ENCODE results near the gene ITGA2. TPM values are rescaled to one million over a fixed set of nuclear protein-coding genes. Genes with fewer than 3 reads are reported as not detected.

The ITGA2 gene
- total RNA-seq, 2 experiments from 2014 or later, result 2.2 to 2.3 TPM

DNA sequence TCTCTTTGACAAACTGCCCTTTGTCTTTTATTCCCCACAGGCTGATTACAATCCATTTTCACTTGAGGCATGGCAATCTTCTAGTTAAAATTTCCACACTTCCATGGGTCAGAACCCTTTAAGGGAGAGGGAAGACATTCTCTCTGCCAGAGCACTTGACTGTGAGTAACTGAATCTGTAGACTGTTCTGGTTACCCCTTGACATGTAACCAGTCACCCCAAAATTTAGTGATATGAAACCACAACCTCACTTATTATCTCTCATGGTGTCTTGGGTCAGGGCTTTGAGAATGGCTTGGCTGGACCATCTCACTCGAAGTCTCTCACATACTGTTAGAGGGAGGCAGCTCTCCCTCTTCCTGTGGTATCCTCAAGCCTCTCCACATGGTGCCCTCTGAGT lies 14.0 kb downstream of the ITGA2 start:
- H3K9me3 Mint-ChIP-seq, result no peaks in the 10 kb centered on the region
- ChIA-PET CTCF (no interaction called here), POLR2A (no interaction called here)
- H3K27ac Mint-ChIP-seq, result no peak overlapping the region
- no peak overlapping the region for H3K4me3 Mint-ChIP-seq
- H3K27me3 Mint-ChIP-seq, result no peaks in the 10 kb centered on the region
- intact Hi-C loops (cut with micrococcal nuclease), result no loop called here
- H3K4me1 Mint-ChIP-seq (ENCODE audit: low read depth), result peaks cover 41% of the 10 kb centered on the region
- no peaks in the 10 kb centered on the region for H3K36me3 Mint-ChIP-seq
- DNase-seq, result no peak

- ChIA-PET POLR2A (no interaction called here), CTCF (interaction anchor here (0.9 to 1.3 kb wide), 2 partner anchors 29 to 82 kb away, joined by 3 to 5 read pairs; no protein-coding TSS in a partner anchor)
Observed at GRCh38 chr5:53006911-53007890, 18.0 kb downstream of the ITGA2 start.

DNA sequence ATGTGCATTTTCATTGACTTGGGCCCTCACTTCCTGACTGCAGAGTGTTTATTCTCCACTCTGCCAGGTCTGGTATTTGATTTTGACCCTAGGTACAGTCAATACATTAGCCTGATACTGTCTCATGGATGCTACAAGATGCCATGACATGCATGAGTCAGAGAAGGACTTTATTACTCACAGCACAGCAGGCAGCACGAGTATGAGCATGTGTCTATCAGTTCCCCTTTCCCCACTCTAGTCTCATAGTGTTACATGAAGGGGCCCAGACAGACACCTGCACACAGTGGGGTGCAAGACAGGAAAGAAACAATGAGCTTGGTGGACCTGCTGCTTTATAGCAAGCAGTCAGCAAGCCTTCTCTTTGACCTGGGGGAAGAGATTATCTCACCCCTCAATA lies 19.6 kb downstream of the ITGA2 start:
- intact Hi-C loops (cut with micrococcal nuclease), result loop anchor here (1.0 to 5.0 kb wide), 7 partner anchors 20 to 1709 kb away; partner anchors contain the start of gene MOCS2
- Mint-ChIP-seq H3K4me3 (no peak overlapping the region), H3K36me3 (no peaks in the 10 kb centered on the region), H3K9me3 (no peaks in the 10 kb centered on the region), H3K27me3 (peaks cover 4% of the 10 kb centered on the region), H3K4me1 (ENCODE audit: low read depth) (peaks cover 61% of the 10 kb centered on the region), H3K27ac (peak overlapping the region; percentile 55)
- ChIA-PET CTCF (interaction anchor here (0.6 to 2.2 kb wide), 5 partner anchors 23 to 81 kb away, joined by 3 to 6 read pairs (median 3); no protein-coding TSS in a partner anchor), POLR2A (interaction anchor here (0.6 to 1.4 kb wide), 3 partner anchors 15 to 80 kb away, joined by 3 to 4 read pairs (median 4); no protein-coding TSS in a partner anchor)
- DNase-seq, result peak; percentile 73

More at GRCh38 chr5:53006911-53007890, 18.0 kb downstream of the ITGA2 start:
- Mint-ChIP-seq H3K4me1 (ENCODE audit: low read depth) (peaks cover 61% of the 10 kb centered on the region), H3K36me3 (no peaks in the 10 kb centered on the region), H3K9me3 (no peaks in the 10 kb centered on the region), H3K4me3 (no peak overlapping the region), H3K27ac (no peak overlapping the region), H3K27me3 (no peaks in the 10 kb centered on the region)
- intact Hi-C loops (cut with micrococcal nuclease), result loop anchor here (5.0 kb wide), 2 partner anchors 205 to 1710 kb away; no protein-coding TSS in a partner anchor
- DNase-seq, result no peak

DNA sequence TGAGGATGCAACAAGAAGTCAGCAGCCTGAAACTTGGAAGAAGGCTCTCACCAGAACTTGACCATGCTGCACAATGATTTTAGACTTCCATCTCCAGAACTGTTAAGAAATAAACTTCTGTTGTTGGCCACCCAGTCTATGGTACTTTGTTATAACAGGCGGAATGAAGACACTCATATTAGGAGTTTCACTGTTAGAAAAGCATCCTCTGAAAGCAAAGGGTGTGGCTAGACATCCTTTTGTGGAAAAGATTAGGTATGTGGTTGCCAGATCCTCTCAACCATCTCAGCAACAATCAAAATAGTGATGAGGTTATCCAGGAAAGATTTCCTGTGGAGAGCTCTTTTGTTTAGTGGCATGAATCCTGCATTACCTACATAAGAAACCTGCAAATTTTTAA lies 20.7 kb downstream of the ITGA2 start:
- Mint-ChIP-seq H3K27me3 (peaks cover 4% of the 10 kb centered on the region), H3K4me3 (no peak overlapping the region), H3K36me3 (no peaks in the 10 kb centered on the region), H3K9me3 (no peaks in the 10 kb centered on the region), H3K27ac (no peak overlapping the region), H3K4me1 (ENCODE audit: low read depth) (peaks cover 59% of the 10 kb centered on the region)
- POLR2A ChIA-PET, result interaction anchor here (1.4 kb wide), 1 partner anchor 14 kb away, joined by 3 read pairs; no protein-coding TSS in a partner anchor
- intact Hi-C loops (cut with micrococcal nuclease), result loop anchor here (5.0 kb wide), 2 partner anchors 208 to 1707 kb away; no protein-coding TSS in a partner anchor
- no peak for DNase-seq
- CTCF ChIA-PET, result interaction anchor here (0.7 to 2.2 kb wide), 3 partner anchors 25 to 79 kb away, joined by 3 to 6 read pairs (median 4); no protein-coding TSS in a partner anchor

DNA sequence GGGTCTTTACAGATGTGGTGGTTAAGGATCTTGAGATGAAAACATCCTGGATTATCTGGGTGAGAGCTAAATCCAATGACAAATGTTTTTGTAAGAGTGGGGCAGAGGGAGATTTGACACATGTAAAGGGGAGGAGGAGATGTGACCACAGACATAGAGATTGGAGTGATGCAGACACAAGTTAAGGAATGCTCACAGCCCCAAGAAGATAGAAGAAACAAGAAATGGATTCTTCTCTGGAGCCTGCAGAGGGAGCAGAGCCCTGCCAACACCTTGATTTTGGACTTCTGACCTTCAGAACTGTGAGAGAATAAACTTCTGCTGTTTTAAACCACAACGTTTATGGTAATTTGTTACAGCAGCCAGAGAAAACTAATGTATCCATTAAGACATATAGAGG lies 21.7 kb downstream of the ITGA2 start:
- Mint-ChIP-seq H3K4me3 (no peak overlapping the region), H3K36me3 (no peaks in the 10 kb centered on the region), H3K27ac (no peak overlapping the region), H3K9me3 (no peaks in the 10 kb centered on the region), H3K27me3 (peaks cover 4% of the 10 kb centered on the region), H3K4me1 (ENCODE audit: low read depth) (peaks cover 60% of the 10 kb centered on the region)
- DNase-seq, result no peak
- POLR2A ChIA-PET, result interaction anchor here (0.6 kb wide), 1 partner anchor 1402 kb away, joined by 4 read pairs; no protein-coding TSS in a partner anchor
- CTCF ChIA-PET, result no interaction called here
- intact Hi-C loops (cut with micrococcal nuclease), result no loop called here

- no peaks in the 10 kb centered on the region for H3K9me3 Mint-ChIP-seq
- DNase-seq, result no peak
- ChIA-PET CTCF (no interaction called here), POLR2A (no interaction called here)
- H3K36me3 Mint-ChIP-seq, result no peaks in the 10 kb centered on the region
- peaks cover 59% of the 10 kb centered on the region for H3K4me1 Mint-ChIP-seq (ENCODE audit: low read depth)
- H3K27me3 Mint-ChIP-seq, result peaks cover 4% of the 10 kb centered on the region
- intact Hi-C loops (cut with micrococcal nuclease), result no loop called here
- no peak overlapping the region for H3K4me3 Mint-ChIP-seq
- no peak overlapping the region for H3K27ac Mint-ChIP-seq
Observed at GRCh38 chr5:53011233-53011632, 22.1 kb downstream of the ITGA2 start.

- Mint-ChIP-seq H3K4me3 (no peak overlapping the region), H3K4me1 (ENCODE audit: low read depth) (peaks cover 34% of the 10 kb centered on the region), H3K36me3 (no peaks in the 10 kb centered on the region), H3K9me3 (no peaks in the 10 kb centered on the region), H3K27me3 (peaks cover 6% of the 10 kb centered on the region), H3K27ac (no peak overlapping the region)
- POLR2A ChIA-PET, result interaction anchor here (1.2 kb wide), 1 partner anchor 18 kb away, joined by 3 read pairs; no protein-coding TSS in a partner anchor
- no peak for DNase-seq
- intact Hi-C loops (cut with micrococcal nuclease), result loop anchor here (1.0 kb wide), 1 partner anchor 9 kb away; no protein-coding TSS in a partner anchor
- CTCF ChIA-PET, result interaction anchor here (1.0 kb wide), 1 partner anchor 18 kb away, joined by 3 read pairs; no protein-coding TSS in a partner anchor
Observed at GRCh38 chr5:53013857-53014256, 24.7 kb downstream of the ITGA2 start.

DNA sequence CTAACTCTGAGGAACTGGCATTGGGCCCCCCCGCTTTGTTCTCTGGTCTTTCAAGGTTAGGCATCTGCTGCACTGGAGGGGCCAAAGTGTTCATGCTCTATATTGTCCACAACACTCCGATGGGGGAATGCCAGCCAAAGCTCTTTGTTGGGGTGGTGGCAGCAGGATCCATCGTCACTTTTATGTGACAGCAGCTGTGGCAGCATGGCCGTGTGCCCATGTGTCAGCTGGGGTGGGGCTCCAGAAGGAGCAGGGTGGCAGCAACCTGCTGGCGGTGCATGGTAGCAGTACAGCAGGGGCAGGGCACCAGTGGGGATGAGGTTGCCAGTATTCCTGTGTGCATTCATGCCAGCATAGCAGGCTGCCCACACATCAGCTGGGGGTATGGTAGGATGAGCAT lies 28.2 kb downstream of the ITGA2 start:
- H3K27ac Mint-ChIP-seq, result no peak overlapping the region
- H3K36me3 Mint-ChIP-seq, result no peaks in the 10 kb centered on the region
- H3K4me3 Mint-ChIP-seq, result no peak overlapping the region
- ChIA-PET CTCF (no interaction called here), POLR2A (no interaction called here)
- peaks cover 15% of the 10 kb centered on the region for H3K4me1 Mint-ChIP-seq (ENCODE audit: low read depth)
- no peaks in the 10 kb centered on the region for H3K9me3 Mint-ChIP-seq
- DNase-seq, result no peak
- H3K27me3 Mint-ChIP-seq, result peaks cover 6% of the 10 kb centered on the region
- intact Hi-C loops (cut with micrococcal nuclease), result no loop called here

DNA sequence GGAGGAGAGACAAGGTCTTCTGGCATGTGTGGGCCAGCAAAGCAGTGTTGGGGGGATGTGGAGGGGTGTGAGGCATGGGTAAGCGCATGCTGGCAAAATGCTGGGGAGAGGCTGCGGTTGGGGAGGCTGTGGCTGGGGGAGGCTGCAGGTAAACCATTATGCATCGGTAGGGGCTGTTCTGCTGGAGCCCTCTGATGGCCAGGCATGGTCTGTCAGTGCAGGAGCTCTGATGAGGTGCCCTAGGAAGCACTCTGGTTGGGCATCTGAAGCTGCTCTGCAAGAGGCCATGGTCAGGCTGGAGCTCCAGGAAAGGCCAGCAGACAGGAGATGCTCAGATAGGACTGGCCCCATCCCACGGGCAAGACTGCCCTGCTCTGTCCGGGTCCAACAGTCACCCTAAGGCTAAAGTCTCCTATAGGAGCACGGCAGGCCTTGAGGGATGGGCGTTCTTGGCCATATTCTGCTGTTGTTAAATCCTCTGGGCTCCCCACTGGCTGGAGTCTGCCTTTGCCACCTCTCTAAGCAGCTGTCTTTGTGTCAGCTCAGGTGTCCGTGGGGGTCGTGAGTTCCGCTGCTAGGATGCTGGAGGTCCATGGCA lies 28.7 kb downstream of the ITGA2 start:
- Mint-ChIP-seq H3K36me3 (no peaks in the 10 kb centered on the region), H3K4me1 (ENCODE audit: low read depth) (peaks cover 15% of the 10 kb centered on the region), H3K9me3 (no peaks in the 10 kb centered on the region), H3K27me3 (peaks cover 6% of the 10 kb centered on the region), H3K27ac (no peak overlapping the region), H3K4me3 (no peak overlapping the region)
- intact Hi-C loops (cut with micrococcal nuclease), result no loop called here
- DNase-seq, result no peak
- ChIA-PET POLR2A (no interaction called here), CTCF (no interaction called here)

DNA sequence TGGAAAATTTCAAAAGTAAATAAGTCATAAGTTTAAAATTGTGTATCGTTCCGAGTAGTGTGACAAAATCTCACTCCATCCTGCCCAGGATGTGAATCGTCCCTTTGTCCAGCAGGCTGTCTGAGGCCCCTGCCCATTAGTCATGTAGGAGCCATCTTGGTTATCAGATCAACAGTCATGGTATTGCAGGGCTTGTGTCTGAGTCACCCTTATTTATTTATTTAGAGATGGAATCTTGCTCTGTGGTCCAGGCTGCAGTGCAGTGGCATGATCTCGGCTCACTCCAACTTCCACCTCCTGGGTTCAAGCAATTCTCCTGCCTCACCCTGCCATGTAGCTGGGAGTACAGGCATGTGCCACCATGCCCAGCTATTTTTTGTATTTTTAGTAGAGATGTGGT lies 30.2 kb downstream of the ITGA2 start:
- Mint-ChIP-seq H3K9me3 (no peaks in the 10 kb centered on the region), H3K4me1 (ENCODE audit: low read depth) (peaks cover 14% of the 10 kb centered on the region), H3K36me3 (no peaks in the 10 kb centered on the region), H3K27me3 (peaks cover 2% of the 10 kb centered on the region), H3K4me3 (no peak overlapping the region), H3K27ac (no peak overlapping the region)
- DNase-seq, result no peak
- intact Hi-C loops (cut with micrococcal nuclease), result no loop called here
- CTCF ChIA-PET, result no interaction called here
- POLR2A ChIA-PET, result no interaction called here

DNA sequence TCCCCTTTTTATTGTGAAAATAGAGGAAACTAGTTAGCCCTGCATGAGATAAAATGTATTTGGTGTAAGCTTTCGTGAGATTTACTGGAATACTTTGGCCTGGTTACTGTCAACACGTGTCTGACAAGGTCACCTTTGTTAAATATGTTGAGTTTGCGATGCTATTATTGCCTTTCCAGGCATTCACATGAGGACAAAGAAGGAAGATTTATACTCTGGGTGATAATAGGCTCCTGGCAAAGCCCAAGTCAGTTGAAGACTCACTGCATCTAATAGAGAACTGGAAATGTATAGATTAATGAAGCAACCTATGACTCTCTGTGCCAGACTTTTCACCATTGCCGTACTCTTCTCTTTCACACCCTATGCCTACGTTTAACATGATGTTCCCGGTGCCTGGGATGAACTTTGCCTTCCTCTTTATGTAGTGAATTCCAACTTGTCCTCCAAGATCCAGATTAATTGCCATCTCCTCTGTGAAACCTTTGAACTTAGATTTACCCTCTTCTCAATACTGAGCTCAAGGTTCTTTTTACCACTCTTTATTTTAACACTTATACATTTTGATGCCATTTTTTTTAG lies 33.9 kb downstream of the ITGA2 start:
- Mint-ChIP-seq H3K27ac (no peak overlapping the region), H3K4me3 (no peak overlapping the region), H3K36me3 (no peaks in the 10 kb centered on the region), H3K4me1 (ENCODE audit: low read depth) (no peaks in the 10 kb centered on the region), H3K27me3 (no peaks in the 10 kb centered on the region), H3K9me3 (no peaks in the 10 kb centered on the region)
- DNase-seq, result no peak
- ChIA-PET CTCF (interaction anchor here (1.3 kb wide), 1 partner anchor 13 kb away, joined by 7 read pairs; no protein-coding TSS in a partner anchor), POLR2A (interaction anchor here (0.9 kb wide), 1 partner anchor 13 kb away, joined by 3 read pairs; no protein-coding TSS in a partner anchor)
- intact Hi-C loops (cut with micrococcal nuclease), result no loop called here

All from activated CD4-positive, alpha-beta memory T cell treated with anti-CD3 and anti-CD28 coated beads for 36 hours (primary cell).